RWPE1 (cell line): Measurements from ENCODE around the gene RNF181.

Source experiments
- CTCF ChIA-PET: fragments of 350-600 bp; sonication (Branson Sonifier 250); formaldehyde crosslinking; extraction: SDS; loops from one replicate; lab custom pipeline; 2021; lab: Yijun Ruan, JAX
- POLR2A ChIA-PET: fragments of 400-600 bp; formaldehyde crosslinking; extraction: SDS; loops from one replicate; lab custom pipeline; 2020; ENCODE audit warnings: antibody characterized with exemption; ENCODE audit not compliant: low non-redundant PET; lab: Yijun Ruan, JAX
- DNase-seq: peaks from one replicate; pipeline ENCODE4 v3.0.0; 2012; ENCODE audit warnings: low spot score
- H3K27ac ChIP-seq: fragments of 450-650 bp; 2 replicates; pipeline ENCODE4 v1.5.1; 2017
- TF ChIP-seq, protein P1 (sequence below): fragments of 450-650 bp; conservative IDR thresholded peaks from 2 replicates; pipeline ENCODE4 v1.5.1; 2017; ENCODE audit warnings: low read depth, mild to moderate bottlenecking

RNF181 gene

DNA sequence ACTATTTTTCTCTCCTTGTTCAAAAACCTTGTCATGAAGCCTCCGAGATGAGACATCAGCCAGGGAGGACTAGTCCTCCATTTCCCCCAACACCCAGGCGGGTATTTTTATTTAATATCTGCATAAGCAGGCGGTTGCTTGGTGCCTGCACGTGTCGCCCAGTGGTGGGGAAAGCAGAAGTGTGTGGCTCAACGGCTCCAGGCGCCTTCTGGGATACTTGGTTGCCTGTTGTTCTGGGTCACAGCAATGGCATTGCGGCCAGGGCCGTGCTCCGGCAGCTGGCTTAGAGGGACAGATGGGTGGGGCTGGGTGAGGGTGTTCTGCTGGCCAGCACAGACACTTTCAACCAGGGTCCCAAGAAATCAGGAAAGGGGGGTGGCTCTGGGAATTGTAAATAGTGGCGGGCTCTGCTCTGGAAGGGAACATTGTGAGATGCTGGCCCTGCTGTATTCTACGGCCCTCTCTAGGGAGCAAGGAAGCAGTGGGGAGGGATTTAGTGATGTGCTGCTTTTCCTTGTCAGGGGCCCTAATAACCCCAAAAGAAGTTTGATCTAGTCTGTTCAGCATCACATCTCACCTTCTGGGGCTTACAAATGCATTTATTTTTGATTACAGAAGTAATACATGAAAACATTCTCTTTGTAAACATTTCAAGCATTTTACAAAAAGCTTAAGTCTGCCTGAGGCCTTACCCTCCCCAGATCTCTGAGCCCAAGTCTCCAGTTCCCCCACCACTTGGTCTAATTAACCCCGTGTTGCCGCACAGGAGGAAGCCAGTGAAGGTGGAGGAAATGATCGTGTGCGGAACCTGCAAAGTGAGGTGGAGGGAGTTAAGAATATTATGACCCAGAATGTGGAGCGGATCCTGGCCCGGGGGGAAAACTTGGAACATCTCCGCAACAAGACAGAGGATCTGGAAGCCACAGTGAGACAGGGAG is 17.0 kb upstream of the RNF181 start:
- POLR2A ChIA-PET: interaction anchor here (0.6 to 2.2 kb wide), 3 partner anchors 17 to 71 kb away, joined by 3 to 6 read pairs (median 5); partner anchors contain the start of genes C2orf68 and RNF181
- peak overlapping the region; percentile 88 for H3K27ac ChIP-seq
- CTCF ChIA-PET: interaction anchor here (0.7 to 1.0 kb wide), 2 partner anchors 8 to 24 kb away, joined by 3 read pairs; partner anchors contain the start of gene TMEM150A
- DNase-seq: no peak
- TF ChIP-seq, protein P1, sequence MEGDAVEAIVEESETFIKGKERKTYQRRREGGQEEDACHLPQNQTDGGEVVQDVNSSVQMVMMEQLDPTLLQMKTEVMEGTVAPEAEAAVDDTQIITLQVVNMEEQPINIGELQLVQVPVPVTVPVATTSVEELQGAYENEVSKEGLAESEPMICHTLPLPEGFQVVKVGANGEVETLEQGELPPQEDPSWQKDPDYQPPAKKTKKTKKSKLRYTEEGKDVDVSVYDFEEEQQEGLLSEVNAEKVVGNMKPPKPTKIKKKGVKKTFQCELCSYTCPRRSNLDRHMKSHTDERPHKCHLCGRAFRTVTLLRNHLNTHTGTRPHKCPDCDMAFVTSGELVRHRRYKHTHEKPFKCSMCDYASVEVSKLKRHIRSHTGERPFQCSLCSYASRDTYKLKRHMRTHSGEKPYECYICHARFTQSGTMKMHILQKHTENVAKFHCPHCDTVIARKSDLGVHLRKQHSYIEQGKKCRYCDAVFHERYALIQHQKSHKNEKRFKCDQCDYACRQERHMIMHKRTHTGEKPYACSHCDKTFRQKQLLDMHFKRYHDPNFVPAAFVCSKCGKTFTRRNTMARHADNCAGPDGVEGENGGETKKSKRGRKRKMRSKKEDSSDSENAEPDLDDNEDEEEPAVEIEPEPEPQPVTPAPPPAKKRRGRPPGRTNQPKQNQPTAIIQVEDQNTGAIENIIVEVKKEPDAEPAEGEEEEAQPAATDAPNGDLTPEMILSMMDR: no peak

DNA sequence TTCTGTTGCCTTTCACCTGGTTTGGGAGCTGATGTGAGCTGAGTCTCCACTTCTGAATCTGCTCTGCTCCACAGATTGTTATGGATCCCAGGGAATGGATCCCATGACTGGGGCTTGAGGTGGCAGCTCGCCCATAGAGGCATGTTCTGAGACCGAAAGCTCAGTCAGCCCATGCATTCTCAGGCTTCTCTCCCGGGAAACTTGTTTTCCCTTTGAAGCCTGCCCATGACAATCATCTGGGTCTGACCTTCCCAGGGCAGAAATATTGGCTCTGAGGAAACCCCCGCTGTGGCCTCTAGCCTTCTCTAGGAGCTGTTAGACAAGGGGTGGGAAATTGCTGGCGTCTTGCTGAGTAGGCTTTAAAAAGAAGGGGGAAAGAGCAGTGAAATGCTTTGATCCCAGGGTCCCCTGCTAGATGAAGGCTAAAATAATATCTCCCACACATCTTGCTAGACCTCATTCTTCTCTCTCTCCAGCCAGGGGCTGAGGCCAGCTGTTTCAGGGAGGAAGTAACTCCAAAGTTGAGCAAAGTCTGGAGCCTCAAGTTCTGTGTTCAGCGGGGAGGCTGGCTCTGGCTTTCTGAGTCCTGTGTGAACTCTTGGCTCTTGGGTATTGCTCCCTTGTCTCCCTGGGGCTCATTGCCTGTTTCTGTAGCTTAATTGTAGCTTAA is 16.1 kb upstream of the RNF181 start:
- peak overlapping the region; percentile 88 for H3K27ac ChIP-seq
- no peak for DNase-seq
- CTCF ChIA-PET: interaction anchor here (0.7 to 1.0 kb wide), 2 partner anchors 9 to 23 kb away, joined by 3 read pairs; partner anchors contain the start of gene TMEM150A

DNA sequence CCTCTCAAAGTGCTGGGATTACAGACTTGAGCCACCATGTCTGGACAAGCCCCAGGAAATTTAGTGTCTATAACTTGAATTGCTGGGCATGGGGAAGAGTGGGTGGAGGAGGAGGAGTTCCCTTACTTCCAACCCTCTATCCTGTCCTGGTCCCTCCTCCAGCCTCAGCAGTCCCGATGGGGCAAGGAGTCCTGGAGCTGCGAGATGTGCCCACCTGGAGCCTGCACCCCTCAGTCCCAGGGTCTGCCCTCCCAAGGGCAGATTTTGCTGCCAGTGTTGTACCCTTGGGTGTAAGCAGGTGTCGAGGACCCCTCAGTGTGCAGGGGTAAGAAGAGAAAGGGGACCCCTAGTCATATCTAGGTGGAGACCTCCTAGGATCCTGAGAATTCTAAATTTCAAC is 15.3 kb upstream of the RNF181 start:
- no peak for DNase-seq
- TF ChIP-seq, protein P1: no peak
- peak overlapping the region; percentile 88 for H3K27ac ChIP-seq
- ChIA-PET POLR2A (no interaction called here), CTCF (no interaction called here)

More for the DNA sequence above, 16.1 kb upstream of the RNF181 start:
- TF ChIP-seq, protein P1: no peak
- POLR2A ChIA-PET: no interaction called here

DNA sequence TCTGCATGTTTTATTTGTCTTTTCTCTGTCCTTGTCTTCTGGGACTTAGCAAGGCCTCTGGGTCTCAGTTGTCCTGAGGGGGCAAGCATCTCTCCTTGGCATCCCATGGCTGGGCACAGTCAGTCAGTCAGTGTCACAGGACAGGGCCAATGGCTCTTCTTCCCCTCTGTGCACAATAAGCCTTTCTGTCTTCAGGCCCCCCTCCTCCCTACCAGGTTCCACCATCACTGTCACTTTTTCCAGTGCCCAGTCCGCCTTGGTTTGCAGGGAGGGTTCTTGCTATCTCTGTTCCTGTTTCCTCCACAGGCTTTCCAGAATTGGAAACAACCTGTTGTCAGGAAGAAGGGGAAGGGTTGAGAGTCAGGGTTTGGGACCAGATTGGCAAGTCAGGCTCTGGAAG is 13.1 kb upstream of the RNF181 start:
- DNase-seq: no peak
- peak overlapping the region; percentile 91; the same call in 1 of the 2 replicates for H3K27ac ChIP-seq
- CTCF ChIA-PET: no interaction called here

DNA sequence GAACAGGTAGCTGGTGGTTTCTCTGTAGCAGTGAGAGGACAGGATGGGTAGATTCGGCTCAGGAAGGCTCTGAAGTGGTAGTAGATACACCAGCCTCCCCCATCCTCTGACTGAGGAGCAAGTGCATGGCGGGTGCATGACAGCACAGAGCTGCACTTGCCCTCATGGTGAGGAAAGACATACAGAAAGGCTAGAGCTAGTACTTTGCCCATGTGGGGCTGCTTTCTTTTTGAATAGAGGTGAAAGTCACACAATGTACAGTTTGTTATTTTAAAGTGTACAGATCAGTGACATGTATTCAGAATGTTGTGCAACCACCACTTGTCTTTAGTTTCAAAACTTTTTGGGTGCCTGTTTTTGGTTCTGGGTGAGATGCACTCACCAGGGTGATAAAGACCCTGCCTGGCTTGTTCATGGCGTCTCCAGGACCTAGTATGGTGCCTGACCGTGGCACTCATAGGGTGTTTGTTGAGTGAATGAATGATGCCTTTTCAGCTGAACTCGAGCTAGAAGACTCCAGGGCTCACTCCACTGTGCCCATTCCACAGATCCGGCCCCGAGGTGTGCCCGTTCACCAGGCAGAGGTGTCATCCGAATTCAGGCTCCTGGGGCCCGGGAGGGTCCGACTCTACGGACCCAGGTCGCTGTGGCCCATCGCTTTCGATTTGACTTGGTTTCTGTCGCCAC is 11.7 kb upstream of the RNF181 start:
- TF ChIP-seq, protein P1: no peak
- DNase-seq: no peak
- CTCF ChIA-PET: no interaction called here

More for the DNA sequence above, 13.1 kb upstream of the RNF181 start:
- POLR2A ChIA-PET: no interaction called here
- TF ChIP-seq, protein P1: no peak

DNA sequence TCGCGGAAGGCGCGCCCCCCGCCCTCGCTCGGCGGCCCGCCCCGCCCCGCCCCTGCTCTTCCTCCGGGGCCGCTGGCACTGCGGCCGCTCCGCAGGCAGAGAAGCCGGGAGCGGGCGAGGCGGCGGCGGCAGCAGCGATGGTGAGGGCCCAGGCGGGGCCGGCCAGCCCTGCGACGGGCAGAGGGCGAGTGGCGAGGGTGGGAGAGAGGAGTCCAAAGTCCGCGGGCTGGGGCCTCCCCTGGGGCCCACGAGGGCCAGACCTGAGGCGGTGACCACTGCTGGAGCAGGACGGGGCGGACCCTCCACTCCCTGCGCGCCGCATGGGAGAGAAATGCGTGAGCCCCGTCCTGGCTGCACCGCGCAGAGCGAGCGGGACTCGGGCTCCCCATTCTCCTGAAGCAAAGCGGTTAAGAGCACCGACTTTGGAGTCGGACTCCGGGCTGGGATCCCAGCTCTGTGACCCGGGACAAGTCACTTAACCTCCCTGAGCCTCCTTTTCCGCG is 11.1 kb upstream of the RNF181 start, which contains the start of gene VAMP5:
VAMP5 (plus strand) TSS at position 78 of the 503 bp plus-strand sequence; CDS start at position 138, 60 bp downstream.
- H3K27ac ChIP-seq: peak within 1 kb of the TSS; percentile 91
- TF ChIP-seq, protein P1: no peak
- ChIA-PET CTCF (no interaction called here), POLR2A (no interaction called here)
- DNase-seq: no peak

More for the DNA sequence above, 11.7 kb upstream of the RNF181 start:
- peak overlapping the region; percentile 91 for H3K27ac ChIP-seq
- POLR2A ChIA-PET: no interaction called here
